Measurements from ENCODE around the gene PLA2G4F.

Gene PLA2G4F

DNA sequence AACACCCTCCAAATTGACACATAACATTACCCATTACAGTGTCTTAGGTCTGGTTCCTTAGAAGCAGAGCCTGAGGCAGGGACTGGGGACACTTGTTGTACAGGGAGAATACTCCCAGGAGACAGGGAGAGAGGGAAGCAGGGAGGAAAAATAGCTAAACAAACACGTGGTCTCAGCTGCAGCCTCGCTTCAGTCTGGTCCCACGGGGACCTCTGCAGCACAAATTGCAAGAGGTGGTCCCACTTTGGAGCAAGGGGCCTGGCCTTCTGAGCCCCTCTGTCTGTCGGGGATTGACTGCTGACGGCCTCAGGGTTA, 37.0 kb downstream of the PLA2G4F start:
- POLR2A ChIA-PET, result no interaction called here

DNA sequence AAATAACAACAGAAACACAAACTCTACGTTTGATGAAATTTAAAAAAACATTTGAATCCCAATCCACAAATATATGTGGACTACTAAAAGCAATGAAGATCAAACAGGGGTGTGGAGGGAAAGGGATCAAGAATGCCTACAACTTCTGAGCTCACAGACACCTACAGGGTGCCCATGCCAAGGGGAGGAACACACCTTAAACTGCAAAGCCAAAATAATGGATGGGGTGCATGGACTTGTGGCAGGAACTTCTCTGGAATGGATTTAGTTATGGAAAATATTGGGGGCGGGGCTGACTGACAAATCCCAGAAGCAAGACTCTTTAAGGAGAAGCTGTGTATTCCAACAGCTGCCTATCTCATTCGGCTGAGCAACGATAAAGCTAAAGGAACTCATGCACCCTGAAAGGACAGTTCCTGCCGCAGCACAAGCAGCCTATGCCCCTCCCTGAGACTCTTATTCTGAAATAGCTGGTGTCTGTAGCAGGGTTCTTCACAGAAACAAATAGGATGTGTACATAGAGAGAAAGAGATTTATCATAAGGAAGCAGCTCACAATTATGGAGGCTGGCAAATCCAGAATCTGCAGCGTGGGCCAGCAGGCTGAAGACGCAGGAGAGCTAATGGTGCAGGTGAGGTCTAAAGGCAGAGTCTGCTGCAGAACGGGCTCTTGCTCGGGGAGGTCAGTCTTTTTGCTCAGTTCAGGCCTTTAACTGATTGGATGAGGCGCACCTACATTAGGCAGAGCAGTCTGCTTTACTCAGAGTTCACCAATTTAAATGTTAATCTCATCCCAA, 37.6 kb downstream of the PLA2G4F start:
- peak; percentile 90 for TF ChIP-seq MYNN (tag by site-specific recombination; IDR thresholded peaks at IDR 0.05; ENCODE audit: borderline replicate concordance)
- TF ChIP-seq ZNF529 (tag by site-specific recombination; IDR thresholded peaks at IDR 0.05; ENCODE audit: insufficient replicate concordance), result no peak
- peak; percentile 67 for TF ChIP-seq ZNF341 (tag by site-specific recombination; IDR thresholded peaks at IDR 0.05; ENCODE audit: low read depth)
- Histone ChIP-seq H3K9me3 (ENCODE audit: control insufficient read depth, insufficient read depth, low read depth, low read length) (no peaks in the 10 kb centered on the region), H3K36me3 (ENCODE audit: control insufficient read depth in 2 of 2, insufficient read depth in 1 of 2, low read length in 2 of 2) (no peaks in the 10 kb centered on the region), H3K4me3 (ENCODE audit: low read depth, low read length) (no peak overlapping the region), H3K4me1 (ENCODE audit: control insufficient read depth, insufficient read depth, low read length) (no peaks in the 10 kb centered on the region), H3K27ac (ENCODE audit: extremely low read depth, low read depth, low read length) (no peak overlapping the region)
- CTCF ChIA-PET, result interaction anchor here (0.7 to 1.3 kb wide), 3 partner anchors 9 to 34 kb away, joined by 3 read pairs; no protein-coding TSS in a partner anchor
- POLR2A ChIA-PET, result no interaction called here

More for the DNA sequence above, 37.0 kb downstream of the PLA2G4F start:
- Histone ChIP-seq H3K4me1 (ENCODE audit: control insufficient read depth, insufficient read depth, low read length) (no peaks in the 10 kb centered on the region), H3K36me3 (ENCODE audit: control insufficient read depth in 2 of 2, insufficient read depth in 1 of 2, low read length in 2 of 2) (no peaks in the 10 kb centered on the region), H3K4me3 (ENCODE audit: low read depth, low read length) (no peak overlapping the region), H3K27ac (ENCODE audit: extremely low read depth, low read depth, low read length) (no peak overlapping the region), H3K9me3 (ENCODE audit: control insufficient read depth, insufficient read depth, low read depth, low read length) (no peaks in the 10 kb centered on the region)
- TF ChIP-seq SCRT2 (tag by site-specific recombination; IDR thresholded peaks at IDR 0.05) (0 out of 2 replicates have a peak, but pooled peaks have one; percentile 10), ZNF626 (tag by site-specific recombination; IDR thresholded peaks at IDR 0.05) (no peak), SCRT1 (tag by site-specific recombination; IDR thresholded peaks at IDR 0.05; ENCODE audit: borderline replicate concordance) (peak; percentile 12; the same call in 1 of the 2 replicates)
- CTCF ChIA-PET, result interaction anchor here (0.7 to 0.9 kb wide), 2 partner anchors 8 to 13 kb away, joined by 3 read pairs; no protein-coding TSS in a partner anchor

DNA sequence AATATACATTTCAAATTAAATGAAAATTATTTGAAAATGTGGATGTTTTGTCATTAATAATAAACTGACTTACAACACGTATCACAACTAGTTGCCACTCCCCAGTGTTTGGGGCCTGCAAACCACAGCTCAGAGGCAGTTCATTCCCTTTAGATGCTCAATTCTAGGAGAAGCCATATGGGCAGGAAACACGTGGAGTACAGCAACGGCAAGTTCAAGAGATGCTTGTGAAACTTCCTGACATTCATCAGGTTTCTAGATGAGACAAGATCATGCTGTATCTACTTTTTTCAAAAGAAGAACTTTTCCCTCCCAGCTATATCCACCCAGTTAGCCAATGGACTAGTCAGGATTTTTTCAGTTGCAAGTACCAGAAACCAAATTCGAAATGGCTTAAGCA, 44.5 kb downstream of the PLA2G4F start:
- Histone ChIP-seq H3K36me3 (ENCODE audit: control insufficient read depth in 2 of 2, insufficient read depth in 1 of 2, low read length in 2 of 2) (no peaks in the 10 kb centered on the region), H3K27ac (ENCODE audit: extremely low read depth, low read depth, low read length) (no peak overlapping the region), H3K4me1 (ENCODE audit: control insufficient read depth, insufficient read depth, low read length) (no peaks in the 10 kb centered on the region), H3K9me3 (ENCODE audit: control insufficient read depth, insufficient read depth, low read depth, low read length) (no peaks in the 10 kb centered on the region), H3K4me3 (ENCODE audit: low read depth, low read length) (no peak overlapping the region)
- TF ChIP-seq ZNF792 (tag by site-specific recombination; IDR thresholded peaks at IDR 0.05), result no peak
- no peak for TF ChIP-seq ZBTB7A (tag by site-specific recombination; IDR thresholded peaks at IDR 0.05; ENCODE audit: low read depth)
- TF ChIP-seq CTCF (tag by site-specific recombination; IDR thresholded peaks at IDR 0.05), result no peak
- TF ChIP-seq OVOL3 (tag by site-specific recombination; IDR thresholded peaks at IDR 0.05), result no peak
- no peak for TF ChIP-seq ZNF23 (tag by site-specific recombination; IDR thresholded peaks at IDR 0.05; ENCODE audit: borderline replicate concordance)
- no peak for TF ChIP-seq TRIM28 (IDR thresholded peaks at IDR 0.05; ENCODE audit: borderline replicate concordance, low read length)
- TF ChIP-seq ZNF394 (tag by site-specific recombination; IDR thresholded peaks at IDR 0.05; ENCODE audit: borderline replicate concordance), result no peak
- TF ChIP-seq, protein P1, sequence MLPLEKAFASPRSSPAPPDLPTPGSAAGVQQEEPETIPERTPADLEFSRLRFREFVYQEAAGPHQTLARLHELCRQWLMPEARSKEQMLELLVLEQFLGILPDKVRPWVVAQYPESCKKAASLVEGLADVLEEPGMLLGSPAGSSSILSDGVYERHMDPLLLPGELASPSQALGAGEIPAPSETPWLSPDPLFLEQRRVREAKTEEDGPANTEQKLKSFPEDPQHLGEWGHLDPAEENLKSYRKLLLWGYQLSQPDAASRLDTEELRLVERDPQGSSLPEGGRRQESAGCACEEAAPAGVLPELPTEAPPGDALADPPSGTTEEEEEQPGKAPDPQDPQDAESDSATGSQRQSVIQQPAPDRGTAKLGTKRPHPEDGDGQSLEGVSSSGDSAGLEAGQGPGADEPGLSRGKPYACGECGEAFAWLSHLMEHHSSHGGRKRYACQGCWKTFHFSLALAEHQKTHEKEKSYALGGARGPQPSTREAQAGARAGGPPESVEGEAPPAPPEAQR (tag by site-specific recombination; IDR thresholded peaks at IDR 0.05), result no peak
- TF ChIP-seq ZNF391 (tag by site-specific recombination; IDR thresholded peaks at IDR 0.05; ENCODE audit: borderline replicate concordance, low read depth), result no peak
- no peak for TF ChIP-seq ZNF544 (tag by site-specific recombination; IDR thresholded peaks at IDR 0.05)
- no peak for TF ChIP-seq GLI4 (tag by site-specific recombination; IDR thresholded peaks at IDR 0.05)
- no peak for TF ChIP-seq GLI2 (tag by site-specific recombination; IDR thresholded peaks at IDR 0.05; ENCODE audit: borderline replicate concordance, low read depth)
- no peak for TF ChIP-seq ZNF747 (tag by site-specific recombination; IDR thresholded peaks at IDR 0.05)
- no peak for TF ChIP-seq ZNF704 (tag by site-specific recombination; IDR thresholded peaks at IDR 0.05)
- TF ChIP-seq TCF7L2 (IDR thresholded peaks at IDR 0.05; ENCODE audit: borderline replicate concordance, low read depth, low read length), result no peak
- CTCF ChIA-PET, result no interaction called here
- POLR2A ChIA-PET, result no interaction called here

Measured in HEK293 (cell line).